Prostate gland (tissue), 2 donors: ENCODE data around the gene FCER2.
"Not testable (repeated sequence)": the region's sequence is repeated elsewhere in the genome, so short reads cannot be mapped to it uniquely, and the experiment has no call there.

Source experiments
- CTCF ChIP-seq, 4 experiments: fragments of 200-600 bp in 2 of 4; fragments of 450-650 bp in 2 of 4; sonication (generic) in 2 of 4; IDR thresholded peaks; 1 replicate in 3 of 4; 2 replicates in 1 of 4; pipeline ENCODE4 v1.5.1; 2016 to 2019; ENCODE audit warnings: antibody characterized with exemption in 4 of 4, mild to moderate bottlenecking in 2 of 4, moderate library complexity in 2 of 4
- POLR2AphosphoS5 ChIP-seq: sonication (generic); formaldehyde crosslinking; IDR thresholded peaks from one replicate; pipeline ENCODE4 v1.6.1; 2017; ENCODE audit warnings: antibody characterized with exemption

- not testable (repeated sequence) for TF ChIP-seq CTCF (IDR thresholded peaks at IDR 0.05); POLR2AphosphoS5
Measured at GRCh38 chr19:7643629-7644549, 58.0 kb downstream of the FCER2 start.
